GM23338 (cell line): ENCODE results near the gene NFIA.

Experiments
- CTCF ChIP-seq, 2 experiments: fragments of 200-600 bp in 1 of 2; sonication (generic) in 1 of 2; conservative IDR thresholded peaks; 2 replicates each; pipeline versions ENCODE4 v1.5.1 to v1.6.1; 2016 to 2017; ENCODE audit warnings: antibody characterized with exemption in 2 of 2, low read depth in 2 of 2, mild to moderate bottlenecking in 2 of 2, moderate library complexity in 1 of 2
- ETS1 ChIP-seq: IDR thresholded peaks from 2 replicates; pipeline ENCODE4 v1.6.1; 2016; ENCODE audit warnings: antibody characterized with exemption
- EZH2 ChIP-seq: fragments of 200-600 bp; sonication (generic); IDR thresholded peaks from one replicate; pipeline ENCODE4 v1.8.0; 2017; ENCODE audit warnings: antibody characterized with exemption, mild to moderate bottlenecking, low read depth; ENCODE audit not compliant: unreplicated experiment
- EZH2phosphoT487 ChIP-seq: fragments of 200-600 bp; sonication (generic); IDR thresholded peaks from one replicate; pipeline ENCODE4 v1.8.1; 2018; ENCODE audit warnings: antibody characterized with exemption; ENCODE audit not compliant: unreplicated experiment
- POLR2AphosphoS5 ChIP-seq: IDR thresholded peaks from 2 replicates; pipeline ENCODE4 v1.6.1; 2016; ENCODE audit warnings: antibody characterized with exemption, low read depth
- TF ChIP-seq, protein P1 (sequence below): IDR thresholded peaks from one replicate; pipeline ENCODE4 v1.6.1; 2018; ENCODE audit warnings: antibody characterized with exemption; ENCODE audit not compliant: unreplicated experiment

GRCh38 chr1:61142043-61142440, 59.7 kb downstream of the NFIA start:
- TF ChIP-seq CTCF (conservative IDR thresholded peaks at IDR 0.05; ENCODE audit: low read depth in 2 of 2) (no peak), EZH2phosphoT487 (no peak), ETS1 (no peak), POLR2AphosphoS5 (no peak), EZH2 (no peak)
- TF ChIP-seq, protein P1, sequence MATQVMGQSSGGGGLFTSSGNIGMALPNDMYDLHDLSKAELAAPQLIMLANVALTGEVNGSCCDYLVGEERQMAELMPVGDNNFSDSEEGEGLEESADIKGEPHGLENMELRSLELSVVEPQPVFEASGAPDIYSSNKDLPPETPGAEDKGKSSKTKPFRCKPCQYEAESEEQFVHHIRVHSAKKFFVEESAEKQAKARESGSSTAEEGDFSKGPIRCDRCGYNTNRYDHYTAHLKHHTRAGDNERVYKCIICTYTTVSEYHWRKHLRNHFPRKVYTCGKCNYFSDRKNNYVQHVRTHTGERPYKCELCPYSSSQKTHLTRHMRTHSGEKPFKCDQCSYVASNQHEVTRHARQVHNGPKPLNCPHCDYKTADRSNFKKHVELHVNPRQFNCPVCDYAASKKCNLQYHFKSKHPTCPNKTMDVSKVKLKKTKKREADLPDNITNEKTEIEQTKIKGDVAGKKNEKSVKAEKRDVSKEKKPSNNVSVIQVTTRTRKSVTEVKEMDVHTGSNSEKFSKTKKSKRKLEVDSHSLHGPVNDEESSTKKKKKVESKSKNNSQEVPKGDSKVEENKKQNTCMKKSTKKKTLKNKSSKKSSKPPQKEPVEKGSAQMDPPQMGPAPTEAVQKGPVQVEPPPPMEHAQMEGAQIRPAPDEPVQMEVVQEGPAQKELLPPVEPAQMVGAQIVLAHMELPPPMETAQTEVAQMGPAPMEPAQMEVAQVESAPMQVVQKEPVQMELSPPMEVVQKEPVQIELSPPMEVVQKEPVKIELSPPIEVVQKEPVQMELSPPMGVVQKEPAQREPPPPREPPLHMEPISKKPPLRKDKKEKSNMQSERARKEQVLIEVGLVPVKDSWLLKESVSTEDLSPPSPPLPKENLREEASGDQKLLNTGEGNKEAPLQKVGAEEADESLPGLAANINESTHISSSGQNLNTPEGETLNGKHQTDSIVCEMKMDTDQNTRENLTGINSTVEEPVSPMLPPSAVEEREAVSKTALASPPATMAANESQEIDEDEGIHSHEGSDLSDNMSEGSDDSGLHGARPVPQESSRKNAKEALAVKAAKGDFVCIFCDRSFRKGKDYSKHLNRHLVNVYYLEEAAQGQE: no peak
